Measurements from ENCODE around the gene MOGAT2.

MOGAT2 gene

GRCh38 chr11:75721852-75722668 lies 4.4 kb downstream of the MOGAT2 start:
- no peak for ATAC-seq
- TF ChIP-seq PATZ1 (CRISPR knock-in tag; IDR thresholded peaks at IDR 0.05; ENCODE audit: borderline replicate concordance): no peak
- TF ChIP-seq TCF4 (CRISPR knock-in tag; IDR thresholded peaks at IDR 0.05; ENCODE audit: borderline replicate concordance): no peak
- no peak for TF ChIP-seq PPARA (CRISPR knock-in tag; IDR thresholded peaks at IDR 0.05; ENCODE audit: borderline replicate concordance)
- TF ChIP-seq ZC3H10 (CRISPR knock-in tag; IDR thresholded peaks at IDR 0.05): no peak
- no peak for TF ChIP-seq OSR1 (CRISPR knock-in tag; IDR thresholded peaks at IDR 0.05)
- TF ChIP-seq POU6F1 (CRISPR knock-in tag; IDR thresholded peaks at IDR 0.05; ENCODE audit: borderline replicate concordance, low read depth): no peak
- no peak for TF ChIP-seq TOX (CRISPR knock-in tag; IDR thresholded peaks at IDR 0.05; ENCODE audit: borderline replicate concordance)
- TF ChIP-seq, protein P1, sequence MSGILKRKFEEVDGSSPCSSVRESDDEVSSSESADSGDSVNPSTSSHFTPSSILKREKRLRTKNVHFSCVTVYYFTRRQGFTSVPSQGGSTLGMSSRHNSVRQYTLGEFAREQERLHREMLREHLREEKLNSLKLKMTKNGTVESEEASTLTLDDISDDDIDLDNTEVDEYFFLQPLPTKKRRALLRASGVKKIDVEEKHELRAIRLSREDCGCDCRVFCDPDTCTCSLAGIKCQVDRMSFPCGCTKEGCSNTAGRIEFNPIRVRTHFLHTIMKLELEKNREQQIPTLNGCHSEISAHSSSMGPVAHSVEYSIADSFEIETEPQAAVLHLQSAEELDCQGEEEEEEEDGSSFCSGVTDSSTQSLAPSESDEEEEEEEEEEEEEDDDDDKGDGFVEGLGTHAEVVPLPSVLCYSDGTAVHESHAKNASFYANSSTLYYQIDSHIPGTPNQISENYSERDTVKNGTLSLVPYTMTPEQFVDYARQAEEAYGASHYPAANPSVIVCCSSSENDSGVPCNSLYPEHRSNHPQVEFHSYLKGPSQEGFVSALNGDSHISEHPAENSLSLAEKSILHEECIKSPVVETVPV (CRISPR knock-in tag; IDR thresholded peaks at IDR 0.05): no peak
- no peak for TF ChIP-seq ZNF565 (CRISPR knock-in tag; conservative IDR thresholded peaks at IDR 0.05; ENCODE audit: low read depth)
- TF ChIP-seq ARNTL (CRISPR knock-in tag; IDR thresholded peaks at IDR 0.05; ENCODE audit: borderline replicate concordance, low read depth): no peak
- TF ChIP-seq ESRRG (CRISPR knock-in tag; IDR thresholded peaks at IDR 0.05): no peak
- TF ChIP-seq, protein P2, sequence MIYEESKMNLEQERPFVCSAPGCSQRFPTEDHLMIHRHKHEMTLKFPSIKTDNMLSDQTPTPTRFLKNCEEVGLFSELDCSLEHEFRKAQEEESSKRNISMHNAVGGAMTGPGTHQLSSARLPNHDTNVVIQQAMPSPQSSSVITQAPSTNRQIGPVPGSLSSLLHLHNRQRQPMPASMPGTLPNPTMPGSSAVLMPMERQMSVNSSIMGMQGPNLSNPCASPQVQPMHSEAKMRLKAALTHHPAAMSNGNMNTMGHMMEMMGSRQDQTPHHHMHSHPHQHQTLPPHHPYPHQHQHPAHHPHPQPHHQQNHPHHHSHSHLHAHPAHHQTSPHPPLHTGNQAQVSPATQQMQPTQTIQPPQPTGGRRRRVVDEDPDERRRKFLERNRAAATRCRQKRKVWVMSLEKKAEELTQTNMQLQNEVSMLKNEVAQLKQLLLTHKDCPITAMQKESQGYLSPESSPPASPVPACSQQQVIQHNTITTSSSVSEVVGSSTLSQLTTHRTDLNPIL (CRISPR knock-in tag; IDR thresholded peaks at IDR 0.05; ENCODE audit: low read depth): no peak
- TF ChIP-seq ZFP3 (CRISPR knock-in tag; IDR thresholded peaks at IDR 0.05): no peak
- TF ChIP-seq ISL1 (CRISPR knock-in tag; IDR thresholded peaks at IDR 0.05): no peak
- TF ChIP-seq RARB (CRISPR knock-in tag; IDR thresholded peaks at IDR 0.05): no peak
- TF ChIP-seq CSDC2 (CRISPR knock-in tag; IDR thresholded peaks at IDR 0.05): no peak
- no peak for TF ChIP-seq SNAI2 (CRISPR knock-in tag; IDR thresholded peaks at IDR 0.05)
- no peak for TF ChIP-seq ZNF70 (CRISPR knock-in tag; IDR thresholded peaks at IDR 0.05)
- no peak for TF ChIP-seq TSHZ2 (CRISPR knock-in tag; IDR thresholded peaks at IDR 0.05)
- TF ChIP-seq ZNF8 (CRISPR knock-in tag; IDR thresholded peaks at IDR 0.05): no peak

- TF ChIP-seq ZNF565 (CRISPR knock-in tag; conservative IDR thresholded peaks at IDR 0.05; ENCODE audit: low read depth) (no peak), CSDC2 (CRISPR knock-in tag; IDR thresholded peaks at IDR 0.05) (no peak), RARB (CRISPR knock-in tag; IDR thresholded peaks at IDR 0.05) (no peak), TSHZ2 (CRISPR knock-in tag; IDR thresholded peaks at IDR 0.05) (no peak), ZNF8 (CRISPR knock-in tag; IDR thresholded peaks at IDR 0.05) (no peak), OSR1 (CRISPR knock-in tag; IDR thresholded peaks at IDR 0.05) (no peak), SNAI2 (CRISPR knock-in tag; IDR thresholded peaks at IDR 0.05) (no peak), TCF4 (CRISPR knock-in tag; IDR thresholded peaks at IDR 0.05; ENCODE audit: borderline replicate concordance) (no peak), GLIS3 (CRISPR knock-in tag; IDR thresholded peaks at IDR 0.05) (no peak), ISL1 (CRISPR knock-in tag; IDR thresholded peaks at IDR 0.05) (no peak), PATZ1 (CRISPR knock-in tag; IDR thresholded peaks at IDR 0.05; ENCODE audit: borderline replicate concordance) (no peak), PPARA (CRISPR knock-in tag; IDR thresholded peaks at IDR 0.05; ENCODE audit: borderline replicate concordance) (no peak), ZNF70 (CRISPR knock-in tag; IDR thresholded peaks at IDR 0.05) (no peak), ARNTL (CRISPR knock-in tag; IDR thresholded peaks at IDR 0.05; ENCODE audit: borderline replicate concordance, low read depth) (no peak)
- TF ChIP-seq, protein P2 (CRISPR knock-in tag; IDR thresholded peaks at IDR 0.05; ENCODE audit: low read depth): no peak
Measured at GRCh38 chr11:75722669-75723042, 5.0 kb downstream of the MOGAT2 start.

More at GRCh38 chr11:75722669-75723042, 5.0 kb downstream of the MOGAT2 start:
- ATAC-seq: no peak

Data from SK-N-SH treated with all-trans-retinoic acid at 6 μM for 48 hours (cell line).